GM12878 (cell line): ENCODE data around the gene ZMYND10. TPM values are rescaled to one million over a fixed set of nuclear protein-coding genes. Genes with fewer than 3 reads are reported as not detected.

Experiments used
- ATAC-seq: fragments of 200-7000 bp; cut with Tn5 transposase; 3 replicates; pipeline ENCODE4 v1.9.1; 2020; ENCODE audit warnings: mild to moderate bottlenecking, moderate library complexity
- BruUV-seq: library from RNA; stranded (reverse); fragments of 400-500 nt; replicated peaks from 2 replicates; lab custom pipeline; 2021; lab: Mats Ljungman, UMichigan
- CTCF ChIA-PET: fragments of 300-600 bp; sonication (Branson Sonifier 250); formaldehyde crosslinking; extraction: SDS; loops from one replicate; lab custom pipeline; 2021; ENCODE audit warnings: inconsistent platforms; lab: Yijun Ruan, JAX
- POLR2A ChIA-PET: fragments of 350-600 bp; formaldehyde crosslinking; extraction: SDS; loops from one replicate; lab custom pipeline; 2021; ENCODE audit warnings: inconsistent platforms; lab: Charles Lee
- RAD21 ChIA-PET: fragments of 300-600 bp; sonication (Branson Sonifier 250); formaldehyde crosslinking; loops from one replicate; lab custom pipeline; 2023; ENCODE audit warnings: antibody characterized with exemption; ENCODE audit not compliant: unreplicated experiment; lab: Charles Lee
- SMC1A ChIA-PET: fragments of 300-600 bp; sonication (Branson Sonifier 250); formaldehyde crosslinking; loops from one replicate; lab custom pipeline; 2023; ENCODE audit not compliant: unreplicated experiment, uncharacterized antibody; lab: Charles Lee
- DNase-seq: peaks from one replicate; pipeline ENCODE4 v3.0.0-alpha.2; 2011; ENCODE audit warnings: low read depth, low spot score
- FAIRE-seq: peaks from 3 replicates; lab custom pipeline; 2011; peaks lifted over from hg19 to GRCh38; lab: Jason Lieb, UNC
- H2AFZ ChIP-seq: 2 replicates; pipeline ENCODE4 v1.6.0; 2011; ENCODE audit warnings: low read depth, low read length, control low read depth; ENCODE audit not compliant: control insufficient read depth
- H3K27ac ChIP-seq: 2 replicates; pipeline ENCODE4 v1.5.1; 2011; ENCODE audit warnings: control low read depth; ENCODE audit not compliant: control insufficient read depth, insufficient read depth
- H3K27me3 ChIP-seq, 2 experiments: replicated peaks in 1 of 2; 2 replicates each; pipeline versions ENCODE4 v1.6.0 to v1.6.1; 2011; ENCODE audit warnings: low read length in 1 of 2; ENCODE audit not compliant: control insufficient read depth in 2 of 2, insufficient read depth in 2 of 2
- H3K36me3 ChIP-seq, 2 experiments: 2 replicates each; pipeline ENCODE4 v1.5.1; 2011; ENCODE audit warnings: low read length in 1 of 2; ENCODE audit not compliant: control insufficient read depth in 2 of 2, insufficient read depth in 2 of 2
- H3K4me1 ChIP-seq: 2 replicates; pipeline ENCODE4 v1.6.1; 2011; ENCODE audit warnings: mild to moderate bottlenecking, low read length, moderate library complexity, mixed read lengths; ENCODE audit not compliant: control insufficient read depth, insufficient read depth
- H3K4me2 ChIP-seq: 2 replicates; pipeline ENCODE4 v1.6.0; 2011; ENCODE audit warnings: control low read depth; ENCODE audit not compliant: control insufficient read depth, insufficient read depth
- H3K4me3 ChIP-seq: fragments of 200-600 bp; sonication (generic); 2 replicates; pipeline ENCODE4 v1.5.1; 2016
- H3K79me2 ChIP-seq: 2 replicates; pipeline ENCODE4 v1.6.0; 2011; ENCODE audit warnings: low read length; ENCODE audit not compliant: control insufficient read depth, insufficient read depth
- H3K9ac ChIP-seq: 2 replicates; pipeline ENCODE4 v1.8.0; 2011; ENCODE audit warnings: low read length, control low read depth, mixed read lengths; ENCODE audit not compliant: control insufficient read depth, insufficient read depth
- H3K9me3 ChIP-seq: replicated peaks from 3 replicates; pipeline ENCODE4 v1.5.1; 2011; ENCODE audit warnings: mild to moderate bottlenecking, low read length; ENCODE audit not compliant: control insufficient read depth, insufficient read depth
- H4K20me1 ChIP-seq: 2 replicates; pipeline ENCODE4 v1.6.0; 2011; ENCODE audit not compliant: control insufficient read depth, insufficient read depth
- HDGF ChIP-seq: fragments of 450-650 bp; IDR thresholded peaks from 2 replicates; pipeline ENCODE4 v1.6.1; 2016; ENCODE audit warnings: antibody characterized with exemption
- JUND ChIP-seq: IDR thresholded peaks from 2 replicates; pipeline ENCODE4 v1.6.1; 2012; ENCODE audit warnings: low read depth, mild to moderate bottlenecking, low read length, improper control_type of control experiment, moderate library complexity
- POLR2AphosphoS2 ChIP-seq: IDR thresholded peaks from 2 replicates; pipeline ENCODE4 v1.6.1; 2011; ENCODE audit warnings: low read depth, mild to moderate bottlenecking, low read length, improper control_type of control experiment, moderate library complexity
- SMARCA5 ChIP-seq: fragments of 450-650 bp; IDR thresholded peaks from 2 replicates; pipeline ENCODE4 v1.6.1; 2017; ENCODE audit warnings: mild to moderate bottlenecking
- ZNF384 ChIP-seq: IDR thresholded peaks from 2 replicates; pipeline ENCODE4 v1.6.1; 2012; ENCODE audit warnings: low read depth, mild to moderate bottlenecking, low read length, improper control_type of control experiment, borderline replicate concordance
- WGBS: methylation state at CpG from one replicate; pipeline ENCODE4 v1.1.6; 2016; ENCODE audit warnings: low lambda C conversion rate; ENCODE audit not compliant: insufficient replicate concordance, insufficient coverage; ENCODE audit errors: missing lambda C conversion rate; 5-methylcytosine and 5-hydroxymethylcytosine counted together
- in situ Hi-C: fragments of 300-500 bp; cut with MboI; formaldehyde crosslinking; loops from 9 replicates; pipeline ENCODE4 v1.14.3; 2018; ENCODE audit warnings: mixed read lengths
- intact Hi-C: fragments of 100-400 bp; cut with micrococcal nuclease; formaldehyde crosslinking; loops from one replicate; pipeline ENCODE4 v1.14.2; 2022; ENCODE audit not compliant: unreplicated experiment
- polyA plus RNA-seq, 11 experiments: library from polyadenylated mRNA; depleted of rRNA in 4 of 11; unstranded in 6 of 11; stranded (reverse) in 5 of 11; fragments of >200 nt; fragmentation: Nextera tagmentation in 4 of 11; fragmentation: Illumina TruSeq in 1 of 11; extraction: Ambion mirVana in 4 of 11; extraction: Trizol in 1 of 11; gene quantifications; 1 replicate in 1 of 11; 2 replicates in 10 of 11; pipeline versions ENCODE4 v1.2.1 to v1.2.3, GENCODE V29; 2011 to 2016; ENCODE audit warnings: inconsistent platforms in 2 of 11, missing spikeins in 2 of 11, low read depth in 1 of 11
- total RNA-seq, 4 experiments: library from RNA; depleted of rRNA in 3 of 4; stranded (reverse); fragments of >200 nt in 3 of 4; fragmentation: Illumina TruSeq in 1 of 4; extraction: Trizol in 1 of 4; gene quantifications; 2 replicates each; pipeline versions ENCODE4 v1.2.1 to v1.2.3, GENCODE V29; 2013 to 2021
- TF ChIP-seq, protein P1 (sequence below): fragments of 450-650 bp; IDR thresholded peaks from 2 replicates; pipeline ENCODE4 v1.6.1; 2016; ENCODE audit warnings: mild to moderate bottlenecking
- TF ChIP-seq, protein P2 (sequence below), 3 experiments: IDR thresholded peaks in 2 of 3; conservative IDR thresholded peaks in 1 of 3; 2 replicates each; pipeline ENCODE4 v1.5.1; 2011; ENCODE audit warnings: low read depth in 3 of 3, low read length in 3 of 3, mild to moderate bottlenecking in 3 of 3, control low read depth in 2 of 3, moderate library complexity in 2 of 3, inconsistent platforms in 1 of 3, mixed read lengths in 1 of 3; ENCODE audit not compliant: control insufficient read depth in 2 of 3, insufficient read depth in 1 of 3; ENCODE audit errors: extremely low read depth in 1 of 3

Gene ZMYND10
- total and polyA plus RNA-seq, 10 of the 15 experiments (the other 5 are each of a cell fraction or from before 2014, with no cell fraction given): 0.11 to 1.0 (median 0.37) TPM

GRCh38 chr3:50297896-50298725 lies 47.4 kb downstream of the ZMYND10 start:
- FAIRE-seq: no peak
- Histone ChIP-seq H3K4me3 (peak overlapping the region; percentile 82), H3K4me2 (peak overlapping the region; percentile 98), H4K20me1 (no peaks in the 10 kb centered on the region), H3K36me3 (no peaks in the 10 kb centered on the region), H2AFZ (peak overlapping the region; percentile 100), H3K79me2 (peaks cover 2% of the 10 kb centered on the region; the same call in 1 of the 2 replicates), H3K9ac (peak overlapping the region; percentile 89), H3K9me3 (no peaks in the 10 kb centered on the region), H3K27ac (peak overlapping the region; percentile 83), H3K27me3 (no peaks in the 10 kb centered on the region), H3K4me1 (peaks cover 4% of the 10 kb centered on the region)
- ATAC-seq: no peak
- 32% methylated on average over 9 of the region's 9 CpGs for WGBS
- ChIA-PET RAD21 (interaction anchor here (1.1 to 2.2 kb wide), 5 partner anchors 26 to 52 kb away, joined by 3 to 15 read pairs (median 5); partner anchors contain the start of genes CYB561D2, NPRL2 and TUSC2), POLR2A (interaction anchor here (0.5 to 2.7 kb wide), 12 partner anchors 19 to 1378 kb away, joined by 3 to 30 read pairs (median 6); partner anchors contain the start of genes CYB561D2, NPRL2, RBM5 and TUSC2), SMC1A (interaction anchor here (0.8 to 2.3 kb wide), 2 partner anchors 39 to 52 kb away, joined by 3 to 9 read pairs; partner anchors contain the start of genes CYB561D2 and NPRL2), CTCF (interaction anchor here (1.1 to 3.5 kb wide), 8 partner anchors 20 to 55 kb away, joined by 3 to 22 read pairs (median 6); partner anchors contain the start of gene TUSC2)
- DNase-seq: no peak
- in situ Hi-C loops: no loop called here
- intact Hi-C loops: loop anchor here (5.0 kb wide), 1 partner anchor 39 kb away; no protein-coding TSS in a partner anchor
- TF ChIP-seq ZNF384 (no peak), SMARCA5 (no peak), POLR2AphosphoS2 (no peak), JUND (no peak), HDGF (no peak)
- TF ChIP-seq, protein P1, sequence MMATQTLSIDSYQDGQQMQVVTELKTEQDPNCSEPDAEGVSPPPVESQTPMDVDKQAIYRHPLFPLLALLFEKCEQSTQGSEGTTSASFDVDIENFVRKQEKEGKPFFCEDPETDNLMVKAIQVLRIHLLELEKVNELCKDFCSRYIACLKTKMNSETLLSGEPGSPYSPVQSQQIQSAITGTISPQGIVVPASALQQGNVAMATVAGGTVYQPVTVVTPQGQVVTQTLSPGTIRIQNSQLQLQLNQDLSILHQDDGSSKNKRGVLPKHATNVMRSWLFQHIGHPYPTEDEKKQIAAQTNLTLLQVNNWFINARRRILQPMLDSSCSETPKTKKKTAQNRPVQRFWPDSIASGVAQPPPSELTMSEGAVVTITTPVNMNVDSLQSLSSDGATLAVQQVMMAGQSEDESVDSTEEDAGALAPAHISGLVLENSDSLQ: no peak
- TF ChIP-seq, protein P2, sequence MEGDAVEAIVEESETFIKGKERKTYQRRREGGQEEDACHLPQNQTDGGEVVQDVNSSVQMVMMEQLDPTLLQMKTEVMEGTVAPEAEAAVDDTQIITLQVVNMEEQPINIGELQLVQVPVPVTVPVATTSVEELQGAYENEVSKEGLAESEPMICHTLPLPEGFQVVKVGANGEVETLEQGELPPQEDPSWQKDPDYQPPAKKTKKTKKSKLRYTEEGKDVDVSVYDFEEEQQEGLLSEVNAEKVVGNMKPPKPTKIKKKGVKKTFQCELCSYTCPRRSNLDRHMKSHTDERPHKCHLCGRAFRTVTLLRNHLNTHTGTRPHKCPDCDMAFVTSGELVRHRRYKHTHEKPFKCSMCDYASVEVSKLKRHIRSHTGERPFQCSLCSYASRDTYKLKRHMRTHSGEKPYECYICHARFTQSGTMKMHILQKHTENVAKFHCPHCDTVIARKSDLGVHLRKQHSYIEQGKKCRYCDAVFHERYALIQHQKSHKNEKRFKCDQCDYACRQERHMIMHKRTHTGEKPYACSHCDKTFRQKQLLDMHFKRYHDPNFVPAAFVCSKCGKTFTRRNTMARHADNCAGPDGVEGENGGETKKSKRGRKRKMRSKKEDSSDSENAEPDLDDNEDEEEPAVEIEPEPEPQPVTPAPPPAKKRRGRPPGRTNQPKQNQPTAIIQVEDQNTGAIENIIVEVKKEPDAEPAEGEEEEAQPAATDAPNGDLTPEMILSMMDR (IDR thresholded peaks at IDR 0.05 in 2 of 3, conservative IDR thresholded peaks at IDR 0.05 in 1 of 3; ENCODE audit: control insufficient read depth in 2 of 3, extremely low read depth in 1 of 3, insufficient read depth in 1 of 3, low read depth in 3 of 3, low read length in 3 of 3): peak in 1 of 3 experiments; percentile 17; a peak in 1 of 6 replicates
- TSS peak; percentile 78 for BruUV-seq
